HG02870 (cell line): ENCODE results near the gene RASSF10.
"Not testable (repeated sequence)": the region's sequence is repeated elsewhere in the genome, so short reads cannot be mapped to it uniquely, and the experiment has no call there.

Source experiments
- ATAC-seq: cut with Tn5 transposase; IDR thresholded peaks from one replicate; pipeline ENCODE4 v1.9.1; 2021; ENCODE audit warnings: mild to moderate bottlenecking, moderate library complexity; ENCODE audit not compliant: unreplicated experiment

RASSF10 gene

GRCh38 chr11:13019313-13019712 lies 10.2 kb downstream of the RASSF10 start:
- no peak for ATAC-seq

GRCh38 chr11:13023423-13023822 lies 14.3 kb downstream of the RASSF10 start:
- ATAC-seq = no peak

GRCh38 chr11:13026722-13027121 lies 17.6 kb downstream of the RASSF10 start:
- no peak for ATAC-seq

GRCh38 chr11:13028322-13028721 lies 19.2 kb downstream of the RASSF10 start:
- ATAC-seq = no peak

GRCh38 chr11:13029872-13030271 lies 20.8 kb downstream of the RASSF10 start:
- ATAC-seq = no peak

- ATAC-seq = no peak
Observed at GRCh38 chr11:13030857-13031256, 21.7 kb downstream of the RASSF10 start.

GRCh38 chr11:13031349-13031748 lies 22.2 kb downstream of the RASSF10 start:
- ATAC-seq = no peak

GRCh38 chr11:13033760-13034533 lies 24.8 kb downstream of the RASSF10 start:
- no peak for ATAC-seq

GRCh38 chr11:13035711-13036110 lies 26.6 kb downstream of the RASSF10 start:
- no peak for ATAC-seq

- ATAC-seq = no peak
Observed at GRCh38 chr11:13036235-13036634, 27.1 kb downstream of the RASSF10 start.

- no peak for ATAC-seq
Observed at GRCh38 chr11:13038366-13038765, 29.2 kb downstream of the RASSF10 start.

GRCh38 chr11:13039126-13039525 lies 30.0 kb downstream of the RASSF10 start:
- no peak for ATAC-seq

- no peak for ATAC-seq
Observed at GRCh38 chr11:13040969-13041561, 31.9 kb downstream of the RASSF10 start.

- ATAC-seq = no peak
Observed at GRCh38 chr11:13042873-13043342, 33.8 kb downstream of the RASSF10 start.

GRCh38 chr11:13043912-13044628 lies 35.0 kb downstream of the RASSF10 start:
- no peak for ATAC-seq

GRCh38 chr11:13045089-13045488 lies 36.0 kb downstream of the RASSF10 start:
- not testable (repeated sequence) for ATAC-seq

- ATAC-seq = no peak
Observed at GRCh38 chr11:13045734-13046133, 36.6 kb downstream of the RASSF10 start.

GRCh38 chr11:13046637-13047570 lies 37.8 kb downstream of the RASSF10 start:
- ATAC-seq = no peak

GRCh38 chr11:13047884-13048283 lies 38.8 kb downstream of the RASSF10 start:
- no peak for ATAC-seq

- no peak for ATAC-seq
Observed at GRCh38 chr11:13051257-13051656, 42.1 kb downstream of the RASSF10 start.

- ATAC-seq = no peak
Observed at GRCh38 chr11:13052130-13052571, 43.0 kb downstream of the RASSF10 start.
